WTC11 (cell line): Measurements from ENCODE around the gene TRIM43. TPM values are rescaled to one million over a fixed set of nuclear protein-coding genes. Genes with fewer than 3 reads are reported as not detected.
"Not testable (repeated sequence)": the region's sequence is repeated elsewhere in the genome, so short reads cannot be mapped to it uniquely, and the experiment has no call there.

Experiments used
- ATAC-seq: fragments of 200-7000 bp; cut with Tn5 transposase; 2 replicates; pipeline ENCODE4 v1.10.0; 2021; ENCODE audit warnings: mild to moderate bottlenecking, moderate library complexity
- Bru-seq: library from RNA; stranded (reverse); fragments of 400-500 nt; gene quantifications from one replicate; lab custom pipeline; 2021; lab: Mats Ljungman, UMichigan
- CTCF ChIA-PET: fragments of 300-600 bp; sonication (Branson Sonifier 250); formaldehyde crosslinking; loops from one replicate; lab custom pipeline; 2021; ENCODE audit warnings: antibody characterized with exemption; lab: Charles Lee
- POLR2A ChIA-PET: fragments of 350-600 bp; sonication (Branson Sonifier 250); formaldehyde crosslinking; loops from one replicate; lab custom pipeline; 2021; ENCODE audit warnings: antibody characterized with exemption; lab: Charles Lee
- DNase-seq: peaks from one replicate; pipeline ENCODE4 v3.0.0; 2021; ENCODE audit warnings: low spot score
- H3K27ac Mint-ChIP-seq: 2 replicates; pipeline ENCODE4 v1.8.0; 2021; ENCODE audit warnings: mixed read lengths
- H3K27me3 Mint-ChIP-seq: 2 replicates; pipeline ENCODE4 v1.8.0; 2021; ENCODE audit warnings: low read depth, mild to moderate bottlenecking, moderate library complexity, mixed read lengths
- H3K36me3 Mint-ChIP-seq: 2 replicates; pipeline ENCODE4 v1.8.0; 2021; ENCODE audit warnings: mixed read lengths
- H3K4me1 Mint-ChIP-seq: 2 replicates; pipeline ENCODE4 v1.8.0; 2022; ENCODE audit warnings: mixed read lengths
- H3K4me3 Mint-ChIP-seq: 2 replicates; pipeline ENCODE4 v1.8.0; 2021; ENCODE audit warnings: mild to moderate bottlenecking, moderate library complexity, mixed read lengths
- H3K9me3 Mint-ChIP-seq: 2 replicates; pipeline ENCODE4 v1.8.0; 2021; ENCODE audit warnings: mixed read lengths
- CREB1 ChIP-seq: sonication (generic); formaldehyde crosslinking; IDR thresholded peaks from 2 replicates; pipeline ENCODE4 v1.8.0; 2023; ENCODE audit warnings: mild to moderate bottlenecking, missing genetic modification reagents
- ELF4 ChIP-seq: sonication (generic); formaldehyde crosslinking; IDR thresholded peaks from 2 replicates; pipeline ENCODE4 v1.8.1; 2022; ENCODE audit warnings: low read depth, mild to moderate bottlenecking, moderate library complexity, missing genetic modification reagents
- EMX1 ChIP-seq: fragments of 250-450 bp; sonication (Bioruptor Pico); IDR thresholded peaks from 2 replicates; pipeline ENCODE4 v1.8.0; 2021; ENCODE audit warnings: mild to moderate bottlenecking
- FOXJ3 ChIP-seq: sonication (generic); formaldehyde crosslinking; IDR thresholded peaks from 2 replicates; pipeline ENCODE4 v1.9.0; 2021; ENCODE audit warnings: missing genetic modification reagents, mild to moderate bottlenecking, borderline replicate concordance
- GRHL2 ChIP-seq: fragments of 250-450 bp; sonication (Bioruptor Pico); IDR thresholded peaks from 2 replicates; pipeline ENCODE4 v1.8.0; 2022; ENCODE audit warnings: mild to moderate bottlenecking, moderate library complexity; ENCODE audit not compliant: insufficient replicate concordance, severe bottlenecking
- MAX ChIP-seq: sonication (generic); formaldehyde crosslinking; IDR thresholded peaks from 2 replicates; pipeline ENCODE4 v1.8.0; 2022; ENCODE audit warnings: mild to moderate bottlenecking, missing genetic modification reagents
- NFATC4 ChIP-seq: fragments of 250-450 bp; sonication (Bioruptor Pico); IDR thresholded peaks from 2 replicates; pipeline ENCODE4 v1.9.0; 2021; ENCODE audit warnings: mild to moderate bottlenecking
- RELA ChIP-seq: sonication (generic); formaldehyde crosslinking; IDR thresholded peaks from 2 replicates; pipeline ENCODE4 v1.8.1; 2022; ENCODE audit warnings: missing genetic modification reagents, mild to moderate bottlenecking, borderline replicate concordance
- TEAD1 ChIP-seq: sonication (generic); formaldehyde crosslinking; IDR thresholded peaks from 2 replicates; pipeline ENCODE4 v1.8.0; 2022; ENCODE audit warnings: mild to moderate bottlenecking, missing genetic modification reagents
- TP53 ChIP-seq: sonication (generic); formaldehyde crosslinking; IDR thresholded peaks from 2 replicates; pipeline ENCODE4 v1.8.1; 2023; ENCODE audit warnings: mild to moderate bottlenecking, missing genetic modification reagents
- ZNF281 ChIP-seq: sonication (generic); formaldehyde crosslinking; IDR thresholded peaks from 2 replicates; pipeline ENCODE4 v1.8.0; 2023; ENCODE audit warnings: mild to moderate bottlenecking, missing genetic modification reagents
- ZNF317 ChIP-seq: sonication (generic); formaldehyde crosslinking; IDR thresholded peaks from 2 replicates; pipeline ENCODE4 v1.8.1; 2023; ENCODE audit warnings: low read depth, mild to moderate bottlenecking, moderate library complexity, missing genetic modification reagents, borderline replicate concordance
- long read RNA-seq, 3 experiments: library from RNA in 1 of 3; library from capped mRNA in 1 of 3; library from polyadenylated mRNA in 1 of 3; unstranded in 2 of 3; stranded (forward) in 1 of 3; transcript quantifications; one replicate each; pipeline ENCODE4 v2.0.0, GENCODE V29; 2021
- total RNA-seq: library from RNA; stranded (reverse); gene quantifications from 3 replicates; pipeline ENCODE4 v1.2.3, GENCODE V29; 2021
- TF ChIP-seq, protein P1 (sequence below): sonication (generic); formaldehyde crosslinking; IDR thresholded peaks from 2 replicates; pipeline ENCODE4 v1.8.1; 2023; ENCODE audit warnings: mild to moderate bottlenecking, missing genetic modification reagents, moderate library complexity
- TF ChIP-seq, protein P2 (sequence below): fragments of 250-450 bp; sonication (Bioruptor Pico); IDR thresholded peaks from 2 replicates; pipeline ENCODE4 v2.1.2; 2022; ENCODE audit warnings: mild to moderate bottlenecking, moderate library complexity
- TF ChIP-seq, protein P3 (sequence below): sonication (generic); formaldehyde crosslinking; IDR thresholded peaks from 2 replicates; pipeline ENCODE4 v1.8.1; 2023; ENCODE audit warnings: mild to moderate bottlenecking, missing genetic modification reagents
- TF ChIP-seq, protein P4 (sequence below): fragments of 200-600 bp; IDR thresholded peaks from 2 replicates; pipeline ENCODE4 v1.8.0; 2022; ENCODE audit warnings: antibody characterized with exemption
- TF ChIP-seq, protein P5 (sequence below): sonication (generic); formaldehyde crosslinking; IDR thresholded peaks from 2 replicates; pipeline ENCODE4 v1.8.0; 2023; ENCODE audit warnings: missing genetic modification reagents, mild to moderate bottlenecking, borderline replicate concordance
- TF ChIP-seq, protein P6 (sequence below): sonication (generic); formaldehyde crosslinking; IDR thresholded peaks from 2 replicates; pipeline ENCODE4 v1.8.1; 2023; ENCODE audit warnings: mild to moderate bottlenecking, moderate library complexity, missing genetic modification reagents

TRIM43 gene
- 0.11 TPM in 1 of 3 replicates, not detected in the others for total RNA-seq
- Bru-seq, nascent RNA, result not detected
- long read RNA-seq, experiment 1, result 0 reads
- long read RNA-seq, experiment 2, result 0 reads
- long read RNA-seq, experiment 3, result 0 reads

DNA sequence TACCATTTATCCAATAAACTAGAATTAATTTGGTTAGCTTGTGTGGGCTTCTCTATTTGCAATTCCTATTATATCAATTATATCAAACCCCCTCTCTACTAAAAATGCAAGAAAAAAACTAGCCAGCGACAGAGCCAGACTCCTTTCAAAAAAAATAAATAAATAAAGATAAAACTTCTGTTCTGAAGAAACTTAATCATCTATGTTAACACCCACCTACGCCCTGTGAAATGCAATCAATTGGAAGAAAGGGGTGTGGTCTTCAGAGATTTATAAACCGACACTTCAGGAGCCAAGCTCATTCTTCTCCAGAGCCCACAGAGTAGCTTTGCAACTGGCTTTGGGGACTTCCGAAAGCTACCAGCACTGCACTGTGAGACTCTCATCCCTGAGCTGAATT lies at the start of gene TRIM43:
TSS of gene TRIM43 (plus strand) at position 301 of the 400 bp plus-strand sequence. CDS start 2,023 bp downstream, outside the sequence.
- POLR2A ChIA-PET, H3K9me3 Mint-ChIP-seq, CTCF ChIA-PET, H3K27ac Mint-ChIP-seq, DNase-seq, H3K27me3 Mint-ChIP-seq, H3K4me1 Mint-ChIP-seq, H3K4me3 Mint-ChIP-seq, ATAC-seq, H3K36me3 Mint-ChIP-seq: not testable (repeated sequence)

DNA sequence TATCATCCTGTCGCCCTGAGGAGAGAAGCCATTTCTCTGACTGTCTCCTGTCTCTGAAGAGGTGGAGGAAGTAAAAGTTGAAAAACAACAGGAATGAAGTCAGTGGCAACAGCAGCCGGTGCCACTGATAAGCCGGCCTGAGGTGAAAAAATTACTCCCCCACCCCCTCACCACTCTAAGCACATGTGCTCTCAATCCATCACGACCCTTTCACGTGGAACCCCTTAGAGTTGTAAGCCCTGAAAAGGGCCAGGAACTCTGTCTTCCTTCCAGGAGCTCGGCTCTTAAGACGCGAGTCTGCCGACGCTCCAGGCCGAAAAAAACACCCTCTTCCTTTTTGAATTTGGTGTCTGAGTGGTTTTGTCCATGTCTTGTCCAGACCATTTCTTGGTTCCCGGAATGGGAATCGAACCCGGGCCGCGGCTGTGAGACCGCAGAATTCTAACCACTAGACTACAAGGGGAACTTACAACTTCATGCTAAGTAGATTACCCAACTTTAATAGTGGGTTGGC lies 40.7 kb upstream of the TRIM43 start:
- Mint-ChIP-seq H3K27ac (no peak overlapping the region), H3K27me3 (no peaks in the 10 kb centered on the region), H3K4me3 (no peak overlapping the region), H3K36me3 (no peaks in the 10 kb centered on the region), H3K4me1 (no peaks in the 10 kb centered on the region), H3K9me3 (no peaks in the 10 kb centered on the region)
- ATAC-seq, result no peak
- no peak for DNase-seq
- TF ChIP-seq, protein P1, sequence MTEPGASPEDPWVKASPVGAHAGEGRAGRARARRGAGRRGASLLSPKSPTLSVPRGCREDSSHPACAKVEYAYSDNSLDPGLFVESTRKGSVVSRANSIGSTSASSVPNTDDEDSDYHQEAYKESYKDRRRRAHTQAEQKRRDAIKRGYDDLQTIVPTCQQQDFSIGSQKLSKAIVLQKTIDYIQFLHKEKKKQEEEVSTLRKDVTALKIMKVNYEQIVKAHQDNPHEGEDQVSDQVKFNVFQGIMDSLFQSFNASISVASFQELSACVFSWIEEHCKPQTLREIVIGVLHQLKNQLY (CRISPR knock-in tag), result no peak
- TF ChIP-seq NFATC4 (CRISPR knock-in tag) (no peak), RELA (CRISPR knock-in tag) (no peak), EMX1 (CRISPR knock-in tag) (no peak), MAX (no peak), TEAD1 (CRISPR knock-in tag) (no peak), CREB1 (CRISPR knock-in tag) (no peak), FOXJ3 (CRISPR knock-in tag) (no peak), TP53 (no peak), GRHL2 (CRISPR knock-in tag) (no peak), ZNF281 (CRISPR knock-in tag) (no peak), ZNF317 (CRISPR knock-in tag) (no peak), ELF4 (CRISPR knock-in tag) (no peak)
- TF ChIP-seq, protein P2, sequence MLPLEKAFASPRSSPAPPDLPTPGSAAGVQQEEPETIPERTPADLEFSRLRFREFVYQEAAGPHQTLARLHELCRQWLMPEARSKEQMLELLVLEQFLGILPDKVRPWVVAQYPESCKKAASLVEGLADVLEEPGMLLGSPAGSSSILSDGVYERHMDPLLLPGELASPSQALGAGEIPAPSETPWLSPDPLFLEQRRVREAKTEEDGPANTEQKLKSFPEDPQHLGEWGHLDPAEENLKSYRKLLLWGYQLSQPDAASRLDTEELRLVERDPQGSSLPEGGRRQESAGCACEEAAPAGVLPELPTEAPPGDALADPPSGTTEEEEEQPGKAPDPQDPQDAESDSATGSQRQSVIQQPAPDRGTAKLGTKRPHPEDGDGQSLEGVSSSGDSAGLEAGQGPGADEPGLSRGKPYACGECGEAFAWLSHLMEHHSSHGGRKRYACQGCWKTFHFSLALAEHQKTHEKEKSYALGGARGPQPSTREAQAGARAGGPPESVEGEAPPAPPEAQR (CRISPR knock-in tag), result no peak
- TF ChIP-seq, protein P3, sequence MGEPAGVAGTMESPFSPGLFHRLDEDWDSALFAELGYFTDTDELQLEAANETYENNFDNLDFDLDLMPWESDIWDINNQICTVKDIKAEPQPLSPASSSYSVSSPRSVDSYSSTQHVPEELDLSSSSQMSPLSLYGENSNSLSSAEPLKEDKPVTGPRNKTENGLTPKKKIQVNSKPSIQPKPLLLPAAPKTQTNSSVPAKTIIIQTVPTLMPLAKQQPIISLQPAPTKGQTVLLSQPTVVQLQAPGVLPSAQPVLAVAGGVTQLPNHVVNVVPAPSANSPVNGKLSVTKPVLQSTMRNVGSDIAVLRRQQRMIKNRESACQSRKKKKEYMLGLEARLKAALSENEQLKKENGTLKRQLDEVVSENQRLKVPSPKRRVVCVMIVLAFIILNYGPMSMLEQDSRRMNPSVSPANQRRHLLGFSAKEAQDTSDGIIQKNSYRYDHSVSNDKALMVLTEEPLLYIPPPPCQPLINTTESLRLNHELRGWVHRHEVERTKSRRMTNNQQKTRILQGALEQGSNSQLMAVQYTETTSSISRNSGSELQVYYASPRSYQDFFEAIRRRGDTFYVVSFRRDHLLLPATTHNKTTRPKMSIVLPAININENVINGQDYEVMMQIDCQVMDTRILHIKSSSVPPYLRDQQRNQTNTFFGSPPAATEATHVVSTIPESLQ, result no peak
- TF ChIP-seq, protein P4, sequence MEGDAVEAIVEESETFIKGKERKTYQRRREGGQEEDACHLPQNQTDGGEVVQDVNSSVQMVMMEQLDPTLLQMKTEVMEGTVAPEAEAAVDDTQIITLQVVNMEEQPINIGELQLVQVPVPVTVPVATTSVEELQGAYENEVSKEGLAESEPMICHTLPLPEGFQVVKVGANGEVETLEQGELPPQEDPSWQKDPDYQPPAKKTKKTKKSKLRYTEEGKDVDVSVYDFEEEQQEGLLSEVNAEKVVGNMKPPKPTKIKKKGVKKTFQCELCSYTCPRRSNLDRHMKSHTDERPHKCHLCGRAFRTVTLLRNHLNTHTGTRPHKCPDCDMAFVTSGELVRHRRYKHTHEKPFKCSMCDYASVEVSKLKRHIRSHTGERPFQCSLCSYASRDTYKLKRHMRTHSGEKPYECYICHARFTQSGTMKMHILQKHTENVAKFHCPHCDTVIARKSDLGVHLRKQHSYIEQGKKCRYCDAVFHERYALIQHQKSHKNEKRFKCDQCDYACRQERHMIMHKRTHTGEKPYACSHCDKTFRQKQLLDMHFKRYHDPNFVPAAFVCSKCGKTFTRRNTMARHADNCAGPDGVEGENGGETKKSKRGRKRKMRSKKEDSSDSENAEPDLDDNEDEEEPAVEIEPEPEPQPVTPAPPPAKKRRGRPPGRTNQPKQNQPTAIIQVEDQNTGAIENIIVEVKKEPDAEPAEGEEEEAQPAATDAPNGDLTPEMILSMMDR, result no peak
- TF ChIP-seq, protein P5, sequence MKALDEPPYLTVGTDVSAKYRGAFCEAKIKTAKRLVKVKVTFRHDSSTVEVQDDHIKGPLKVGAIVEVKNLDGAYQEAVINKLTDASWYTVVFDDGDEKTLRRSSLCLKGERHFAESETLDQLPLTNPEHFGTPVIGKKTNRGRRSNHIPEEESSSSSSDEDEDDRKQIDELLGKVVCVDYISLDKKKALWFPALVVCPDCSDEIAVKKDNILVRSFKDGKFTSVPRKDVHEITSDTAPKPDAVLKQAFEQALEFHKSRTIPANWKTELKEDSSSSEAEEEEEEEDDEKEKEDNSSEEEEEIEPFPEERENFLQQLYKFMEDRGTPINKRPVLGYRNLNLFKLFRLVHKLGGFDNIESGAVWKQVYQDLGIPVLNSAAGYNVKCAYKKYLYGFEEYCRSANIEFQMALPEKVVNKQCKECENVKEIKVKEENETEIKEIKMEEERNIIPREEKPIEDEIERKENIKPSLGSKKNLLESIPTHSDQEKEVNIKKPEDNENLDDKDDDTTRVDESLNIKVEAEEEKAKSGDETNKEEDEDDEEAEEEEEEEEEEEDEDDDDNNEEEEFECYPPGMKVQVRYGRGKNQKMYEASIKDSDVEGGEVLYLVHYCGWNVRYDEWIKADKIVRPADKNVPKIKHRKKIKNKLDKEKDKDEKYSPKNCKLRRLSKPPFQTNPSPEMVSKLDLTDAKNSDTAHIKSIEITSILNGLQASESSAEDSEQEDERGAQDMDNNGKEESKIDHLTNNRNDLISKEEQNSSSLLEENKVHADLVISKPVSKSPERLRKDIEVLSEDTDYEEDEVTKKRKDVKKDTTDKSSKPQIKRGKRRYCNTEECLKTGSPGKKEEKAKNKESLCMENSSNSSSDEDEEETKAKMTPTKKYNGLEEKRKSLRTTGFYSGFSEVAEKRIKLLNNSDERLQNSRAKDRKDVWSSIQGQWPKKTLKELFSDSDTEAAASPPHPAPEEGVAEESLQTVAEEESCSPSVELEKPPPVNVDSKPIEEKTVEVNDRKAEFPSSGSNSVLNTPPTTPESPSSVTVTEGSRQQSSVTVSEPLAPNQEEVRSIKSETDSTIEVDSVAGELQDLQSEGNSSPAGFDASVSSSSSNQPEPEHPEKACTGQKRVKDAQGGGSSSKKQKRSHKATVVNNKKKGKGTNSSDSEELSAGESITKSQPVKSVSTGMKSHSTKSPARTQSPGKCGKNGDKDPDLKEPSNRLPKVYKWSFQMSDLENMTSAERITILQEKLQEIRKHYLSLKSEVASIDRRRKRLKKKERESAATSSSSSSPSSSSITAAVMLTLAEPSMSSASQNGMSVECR (CRISPR knock-in tag), result no peak
- TF ChIP-seq, protein P6, sequence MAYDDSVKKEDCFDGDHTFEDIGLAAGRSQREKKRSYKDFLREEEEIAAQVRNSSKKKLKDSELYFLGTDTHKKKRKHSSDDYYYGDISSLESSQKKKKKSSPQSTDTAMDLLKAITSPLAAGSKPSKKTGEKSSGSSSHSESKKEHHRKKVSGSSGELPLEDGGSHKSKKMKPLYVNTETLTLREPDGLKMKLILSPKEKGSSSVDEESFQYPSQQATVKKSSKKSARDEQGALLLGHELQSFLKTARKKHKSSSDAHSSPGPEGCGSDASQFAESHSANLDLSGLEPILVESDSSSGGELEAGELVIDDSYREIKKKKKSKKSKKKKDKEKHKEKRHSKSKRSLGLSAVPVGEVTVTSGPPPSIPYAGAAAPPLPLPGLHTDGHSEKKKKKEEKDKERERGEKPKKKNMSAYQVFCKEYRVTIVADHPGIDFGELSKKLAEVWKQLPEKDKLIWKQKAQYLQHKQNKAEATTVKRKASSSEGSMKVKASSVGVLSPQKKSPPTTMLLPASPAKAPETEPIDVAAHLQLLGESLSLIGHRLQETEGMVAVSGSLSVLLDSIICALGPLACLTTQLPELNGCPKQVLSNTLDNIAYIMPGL, result no peak
- ChIA-PET POLR2A (no interaction called here), CTCF (no interaction called here)
